GM10266 (cell line): ENCODE measurements around the gene SELENOS.
A peak's percentile ranks its signal among the peaks of the same experiment; 100 is the strongest.

Experiments
- DNase-seq: peaks from one replicate; pipeline ENCODE4 v3.0.0; 2012; ENCODE audit errors: extremely low spot score
- CTCF ChIP-seq: IDR thresholded peaks from 2 replicates; pipeline ENCODE4 v1.5.1; 2012; ENCODE audit warnings: mild to moderate bottlenecking, low read depth; ENCODE audit not compliant: control insufficient read depth, insufficient read depth; ENCODE audit errors: missing control alignments

SELENOS gene

DNA sequence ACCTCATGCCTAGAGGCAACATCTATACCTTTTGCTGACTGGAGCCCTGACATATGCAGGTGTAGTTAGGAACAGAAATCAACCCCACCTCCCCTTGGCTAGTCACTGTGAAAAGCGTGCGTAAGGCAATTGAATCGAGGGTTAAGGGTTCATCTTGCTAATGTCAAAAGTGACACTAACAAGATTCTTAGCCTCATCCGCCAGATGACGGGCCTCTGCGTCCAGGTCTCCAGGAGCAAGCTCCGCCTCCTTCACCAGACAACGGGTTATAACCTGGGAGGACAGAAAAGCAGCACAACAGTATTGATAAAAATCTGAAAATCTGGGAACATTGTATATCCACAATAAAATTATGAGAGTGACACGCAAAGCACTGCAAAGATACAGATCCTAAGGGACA is 4.7 kb downstream of the SELENOS start:
- no peak for TF ChIP-seq CTCF
- no peak for DNase-seq

- peak; percentile 31 for TF ChIP-seq CTCF
- DNase-seq, result no peak
Observed at GRCh38 chr15:101269479-101270223, 7.6 kb downstream of the SELENOS start.

DNA sequence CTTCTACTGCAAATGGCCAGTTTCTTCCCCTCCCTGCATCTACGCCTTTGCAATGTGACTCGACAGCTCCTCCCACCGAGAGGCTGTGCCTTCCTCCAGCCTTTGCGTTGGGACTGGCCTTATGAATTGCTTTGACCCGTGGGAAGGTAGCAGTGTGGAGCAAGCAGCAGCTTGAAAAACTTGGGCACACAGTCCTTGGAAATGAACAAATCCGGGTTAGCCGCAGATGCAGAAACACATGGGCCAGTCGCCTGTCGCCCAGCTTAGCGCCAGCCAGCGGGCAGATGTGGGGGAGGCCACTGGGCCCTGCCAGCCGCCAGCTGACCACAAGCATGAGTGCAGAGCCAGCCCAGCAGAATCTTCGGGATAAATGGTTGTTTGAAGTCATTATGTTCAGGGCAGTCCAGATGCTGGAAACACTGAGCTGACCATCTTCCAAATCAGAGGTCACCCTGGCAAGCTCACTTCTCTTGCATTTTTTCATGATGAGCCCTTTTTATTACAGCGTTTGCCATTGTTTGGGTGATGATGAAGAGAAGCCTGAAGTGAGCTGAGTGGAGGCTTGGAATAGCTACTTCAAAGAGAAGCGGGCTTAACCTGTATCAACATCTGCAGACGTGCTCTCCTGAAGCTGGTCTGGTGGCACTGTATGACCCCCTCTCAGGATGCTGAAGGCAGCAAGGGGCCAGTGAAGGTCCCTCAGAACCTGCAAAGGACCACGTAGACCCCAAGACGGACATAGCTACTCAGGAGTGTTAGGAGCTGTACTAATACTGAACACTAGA is 9.8 kb downstream of the SELENOS start:
- DNase-seq, result no peak
- no peak for TF ChIP-seq CTCF

DNA sequence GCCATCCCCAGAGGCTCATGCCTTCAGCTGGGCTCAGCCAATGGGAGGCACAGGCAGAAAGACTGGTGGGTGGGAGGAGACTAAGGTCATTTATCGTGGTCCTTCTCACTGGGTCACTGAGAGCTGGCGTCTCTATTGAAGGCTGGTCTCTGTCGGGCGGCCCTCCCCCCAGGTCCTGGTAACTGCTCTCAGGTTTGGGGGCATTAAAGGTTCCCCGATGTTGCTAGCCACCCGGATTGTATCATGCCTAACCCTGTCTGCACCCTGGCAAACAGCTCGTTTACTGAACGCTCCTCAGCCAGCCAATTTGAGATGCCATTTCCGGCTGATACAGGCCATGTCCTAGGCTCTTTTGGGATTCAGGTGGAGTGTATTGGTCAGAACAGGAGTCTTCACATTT is 10.5 kb downstream of the SELENOS start:
- TF ChIP-seq CTCF, result no peak
- no peak for DNase-seq

- no peak for DNase-seq
- TF ChIP-seq CTCF, result no peak
Observed at GRCh38 chr15:101266034-101266433, 11.3 kb downstream of the SELENOS start.

- peak; percentile 57 for DNase-seq
- no peak for TF ChIP-seq CTCF
Observed at GRCh38 chr15:101264911-101265641, 12.2 kb downstream of the SELENOS start.
